Fibroblast of villous mesenchyme (primary cell): ENCODE results near the gene CDH2. TPM values are rescaled to one million over a fixed set of nuclear protein-coding genes. Genes with fewer than 3 reads are reported as not detected.

Source experiments
- DNase-seq: peaks from one replicate; pipeline ENCODE4 v3.0.0-alpha.2; 2010; ENCODE audit warnings: low read depth
- H3K4me3 ChIP-seq: 2 replicates; pipeline ENCODE4 v1.5.1; 2011; ENCODE audit warnings: low read depth, mild to moderate bottlenecking, low read length
- total RNA-seq: library from RNA; depleted of rRNA; stranded (reverse); fragments of >200 nt; gene quantifications from 2 replicates; pipeline ENCODE4 v1.2.3, GENCODE V29; 2012
- TF ChIP-seq, protein P1 (sequence below): IDR thresholded peaks from 2 replicates; pipeline ENCODE4 v1.5.1; 2012; ENCODE audit warnings: low read depth, mild to moderate bottlenecking, low read length; ENCODE audit not compliant: insufficient read depth

The CDH2 gene
- total RNA-seq, 1 donor, result 74.7 TPM

DNA sequence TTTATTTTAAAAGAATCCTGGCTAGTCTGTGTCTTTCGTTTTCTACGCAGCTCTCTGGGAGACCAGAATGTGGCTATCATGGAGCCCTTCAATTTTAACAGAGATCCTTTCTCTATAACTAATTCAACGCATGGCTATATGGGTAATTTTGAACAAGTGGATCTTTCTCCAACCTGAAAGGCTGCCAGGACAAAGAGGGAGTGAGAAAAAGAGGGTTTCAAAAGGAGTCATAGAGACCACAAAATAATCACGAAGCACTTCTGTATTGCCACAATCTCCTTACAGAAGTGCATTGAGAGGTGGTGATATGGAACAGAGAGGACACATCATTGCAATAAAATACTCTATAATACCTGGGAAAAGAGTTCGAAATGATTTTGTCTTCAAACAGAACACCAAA lies 21.7 kb upstream of the CDH2 start:
- DNase-seq, result no peak
- TF ChIP-seq, protein P1, sequence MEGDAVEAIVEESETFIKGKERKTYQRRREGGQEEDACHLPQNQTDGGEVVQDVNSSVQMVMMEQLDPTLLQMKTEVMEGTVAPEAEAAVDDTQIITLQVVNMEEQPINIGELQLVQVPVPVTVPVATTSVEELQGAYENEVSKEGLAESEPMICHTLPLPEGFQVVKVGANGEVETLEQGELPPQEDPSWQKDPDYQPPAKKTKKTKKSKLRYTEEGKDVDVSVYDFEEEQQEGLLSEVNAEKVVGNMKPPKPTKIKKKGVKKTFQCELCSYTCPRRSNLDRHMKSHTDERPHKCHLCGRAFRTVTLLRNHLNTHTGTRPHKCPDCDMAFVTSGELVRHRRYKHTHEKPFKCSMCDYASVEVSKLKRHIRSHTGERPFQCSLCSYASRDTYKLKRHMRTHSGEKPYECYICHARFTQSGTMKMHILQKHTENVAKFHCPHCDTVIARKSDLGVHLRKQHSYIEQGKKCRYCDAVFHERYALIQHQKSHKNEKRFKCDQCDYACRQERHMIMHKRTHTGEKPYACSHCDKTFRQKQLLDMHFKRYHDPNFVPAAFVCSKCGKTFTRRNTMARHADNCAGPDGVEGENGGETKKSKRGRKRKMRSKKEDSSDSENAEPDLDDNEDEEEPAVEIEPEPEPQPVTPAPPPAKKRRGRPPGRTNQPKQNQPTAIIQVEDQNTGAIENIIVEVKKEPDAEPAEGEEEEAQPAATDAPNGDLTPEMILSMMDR, result no peak
- H3K4me3 ChIP-seq, result no peak overlapping the region

DNA sequence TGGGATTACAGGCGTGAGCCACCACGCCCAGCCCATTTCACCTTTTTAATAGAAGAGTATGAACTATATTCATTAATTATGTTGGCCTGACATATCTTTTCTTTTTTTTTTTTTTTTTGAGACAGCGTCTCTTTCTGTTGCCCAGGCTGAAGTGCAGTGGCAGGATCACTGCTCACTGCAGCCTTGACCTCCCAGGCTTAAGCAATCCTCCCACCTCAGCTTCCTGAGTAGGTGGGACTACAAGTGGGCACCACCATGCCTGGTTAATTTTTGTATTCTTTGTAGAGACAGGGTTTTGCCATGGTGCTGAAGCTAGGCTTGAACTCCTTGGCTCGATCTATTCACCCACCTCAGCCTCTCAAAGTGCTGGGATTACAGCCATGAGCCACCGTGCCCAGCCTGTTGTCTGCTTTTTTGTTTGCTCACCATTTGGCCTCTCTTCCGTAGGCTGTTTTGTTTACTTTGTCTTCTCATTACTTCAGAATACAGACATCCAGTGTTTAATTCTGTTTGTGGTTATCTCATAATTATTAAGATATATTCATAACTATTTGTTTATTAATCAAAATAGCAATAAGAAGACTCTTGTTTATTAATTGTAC lies 16.3 kb upstream of the CDH2 start:
- DNase-seq, result no peak
- H3K4me3 ChIP-seq, result no peak overlapping the region

DNA sequence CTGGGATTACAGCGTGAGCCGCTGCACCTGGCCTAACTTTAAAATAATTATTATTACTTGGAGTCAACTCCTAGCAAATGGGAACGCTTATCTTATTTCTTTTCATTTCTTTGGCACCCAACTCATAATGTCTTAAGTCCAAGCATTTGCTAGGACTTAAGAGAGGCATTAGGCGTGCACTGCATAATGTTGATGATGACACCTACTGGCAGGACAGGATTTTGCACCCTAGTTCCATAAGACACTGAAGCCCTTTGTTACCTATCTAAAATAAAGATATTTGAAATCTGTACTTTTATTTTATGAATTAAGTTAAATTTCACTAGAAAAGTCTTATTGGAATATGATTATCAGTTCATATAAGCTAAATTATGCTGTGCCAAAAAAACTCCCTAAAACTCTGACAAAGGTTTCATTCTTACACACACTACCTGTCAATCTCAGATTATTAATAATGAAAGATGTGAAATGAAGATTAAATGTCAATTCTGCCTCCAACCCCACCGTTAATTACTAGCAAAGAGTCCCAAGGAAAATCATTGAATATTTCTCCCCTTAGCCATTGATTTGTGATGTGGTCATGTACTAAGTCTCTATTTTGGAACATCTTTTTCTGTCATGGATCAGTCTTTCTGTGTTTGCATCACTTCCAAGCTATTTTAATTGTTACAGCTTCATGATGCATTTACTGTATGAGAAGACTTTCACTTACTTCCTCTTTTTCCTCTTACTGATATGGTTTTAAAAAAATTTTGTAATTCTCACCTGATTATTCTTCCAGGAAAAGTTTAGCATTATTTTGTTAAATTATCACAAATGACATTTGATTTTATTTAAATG lies 12.7 kb upstream of the CDH2 start:
- no peak overlapping the region for H3K4me3 ChIP-seq
- TF ChIP-seq, protein P1, result peak; percentile 79
- peak; percentile 83 for DNase-seq

More for the DNA sequence above, 16.3 kb upstream of the CDH2 start:
- TF ChIP-seq, protein P1, result no peak

DNA sequence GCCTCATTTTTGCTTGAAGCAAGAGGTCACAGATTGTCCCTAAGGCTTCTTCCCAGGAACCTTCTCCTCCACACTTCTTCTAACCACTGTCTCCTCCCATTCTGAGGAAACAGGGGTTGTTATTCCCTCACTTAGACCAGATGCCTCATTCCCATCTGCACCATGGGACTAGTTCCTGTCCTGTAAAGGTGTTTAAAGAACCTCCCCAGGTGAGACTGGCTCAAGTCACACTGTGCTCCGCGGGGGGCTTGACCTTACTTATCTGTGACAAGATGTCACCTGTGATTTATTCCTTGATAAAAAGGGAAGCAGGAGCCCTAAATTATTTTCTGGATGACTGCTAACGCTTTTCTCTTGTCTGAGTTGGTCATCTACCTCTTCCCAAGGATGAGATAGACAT lies 8.2 kb upstream of the CDH2 start:
- TF ChIP-seq, protein P1, result no peak
- H3K4me3 ChIP-seq, result no peak overlapping the region
- DNase-seq, result no peak

DNA sequence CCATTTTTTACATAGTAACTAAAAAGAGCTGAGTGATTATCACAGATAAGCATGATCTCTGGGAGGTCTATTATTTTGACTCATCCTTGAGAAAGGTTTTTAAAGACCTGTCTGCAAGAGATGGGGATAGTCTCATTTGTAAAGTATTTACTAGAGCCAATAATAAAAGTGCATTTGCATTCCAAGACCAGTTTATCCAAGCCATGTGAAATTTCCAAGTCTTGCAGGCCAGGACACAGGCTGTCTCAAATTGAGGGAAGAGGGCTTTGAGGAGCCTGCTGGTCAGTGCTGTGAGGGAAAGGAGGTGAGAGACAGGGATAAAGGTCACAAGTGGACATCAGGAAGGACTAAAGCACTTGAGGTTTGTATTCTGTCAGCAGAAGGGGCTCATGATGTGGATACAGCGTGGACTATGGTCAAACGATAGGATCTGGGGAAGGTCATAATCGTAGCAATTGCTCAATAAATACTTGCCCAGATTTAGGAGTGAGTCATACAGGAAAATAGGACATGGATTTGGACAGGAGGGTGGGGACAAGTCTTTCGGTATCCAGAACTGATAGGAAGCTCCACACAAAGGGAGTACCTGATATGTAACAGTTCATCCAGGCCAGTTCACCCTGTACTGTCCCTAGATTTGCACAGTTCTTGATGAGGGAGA lies 6.6 kb upstream of the CDH2 start:
- TF ChIP-seq, protein P1, result no peak
- DNase-seq, result peak; percentile 60
- H3K4me3 ChIP-seq, result no peak overlapping the region

DNA sequence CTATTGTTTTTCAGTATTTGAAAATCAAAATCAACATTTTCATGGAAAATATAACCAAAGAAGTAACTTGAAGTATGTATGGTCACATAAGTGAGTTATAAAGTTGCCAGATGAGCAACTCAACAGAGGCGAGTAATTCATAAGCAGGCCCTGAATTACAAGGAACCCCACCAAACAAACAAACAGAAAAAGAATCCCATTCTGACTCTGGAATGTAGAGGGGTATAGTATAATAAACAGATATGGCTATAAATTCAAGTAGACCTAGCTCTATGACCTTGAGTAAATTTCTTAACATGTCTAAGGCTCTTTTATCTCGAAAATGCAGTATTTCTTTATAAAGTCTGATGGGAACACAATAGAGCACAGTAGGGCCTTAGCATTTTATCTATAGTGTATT lies 4.7 kb upstream of the CDH2 start:
- TF ChIP-seq, protein P1, result no peak
- DNase-seq, result no peak
- no peak overlapping the region for H3K4me3 ChIP-seq
